Coronary artery (tissue), 2 donors: ENCODE results near the gene SEPTIN3.

Source experiments
- DNase-seq: peaks from one replicate; pipeline ENCODE4 v3.0.0-alpha.2; 2017; ENCODE audit warnings: low spot score
- H3K27ac ChIP-seq, 2 donors: fragments of 200-600 bp; sonication (generic); one replicate each; pipeline ENCODE4 v1.5.1; 2016 to 2019
- H3K4me3 ChIP-seq: fragments of 200-600 bp; sonication (generic); 2 replicates; pipeline ENCODE4 v1.5.1; 2016; ENCODE audit warnings: mild to moderate bottlenecking, moderate library complexity
- TF ChIP-seq, protein P1 (sequence below): fragments of 200-600 bp; sonication (generic); IDR thresholded peaks from one replicate; pipeline ENCODE4 v1.5.1; 2019; ENCODE audit warnings: antibody characterized with exemption

Gene SEPTIN3

DNA sequence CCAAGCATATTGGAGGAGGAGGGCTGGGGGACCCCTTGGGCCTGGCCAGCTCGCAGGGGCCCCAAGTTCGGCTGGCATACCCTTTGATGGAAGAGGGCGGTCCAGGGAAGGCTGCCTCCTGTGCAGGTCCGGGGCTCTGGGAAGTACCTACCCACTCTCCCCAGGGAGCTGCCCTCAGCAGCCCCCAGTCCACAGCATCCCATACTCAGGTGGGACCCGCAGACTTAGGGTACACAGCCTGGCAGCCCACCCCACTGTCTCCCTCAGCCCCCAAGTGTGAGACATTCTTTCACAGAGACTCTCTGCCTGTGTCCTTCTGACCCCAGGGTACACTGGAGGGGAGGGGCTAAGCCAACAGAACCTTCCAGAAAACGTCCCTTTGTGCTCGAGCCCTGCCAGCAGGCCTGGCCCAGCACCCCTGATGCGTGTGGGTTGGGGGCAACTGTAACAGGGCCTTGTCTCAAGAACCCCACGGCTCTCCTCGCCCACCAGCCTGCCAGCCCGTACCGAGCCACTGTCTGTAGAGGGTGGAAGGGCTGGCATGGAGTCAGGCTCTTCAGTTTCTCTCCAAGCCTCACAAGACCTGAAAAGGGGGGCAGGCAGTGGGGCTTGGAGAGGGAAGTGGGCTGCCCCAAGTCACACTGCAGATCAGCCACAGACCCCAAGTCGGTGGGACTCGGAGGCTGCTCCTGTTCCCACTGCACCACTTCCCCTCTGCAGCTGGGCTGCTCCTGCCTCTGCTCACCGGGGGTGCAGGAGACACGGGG, 35.6 kb upstream of the SEPTIN3 start:
- no peak overlapping the region for H3K27ac ChIP-seq
- TF ChIP-seq, protein P1, sequence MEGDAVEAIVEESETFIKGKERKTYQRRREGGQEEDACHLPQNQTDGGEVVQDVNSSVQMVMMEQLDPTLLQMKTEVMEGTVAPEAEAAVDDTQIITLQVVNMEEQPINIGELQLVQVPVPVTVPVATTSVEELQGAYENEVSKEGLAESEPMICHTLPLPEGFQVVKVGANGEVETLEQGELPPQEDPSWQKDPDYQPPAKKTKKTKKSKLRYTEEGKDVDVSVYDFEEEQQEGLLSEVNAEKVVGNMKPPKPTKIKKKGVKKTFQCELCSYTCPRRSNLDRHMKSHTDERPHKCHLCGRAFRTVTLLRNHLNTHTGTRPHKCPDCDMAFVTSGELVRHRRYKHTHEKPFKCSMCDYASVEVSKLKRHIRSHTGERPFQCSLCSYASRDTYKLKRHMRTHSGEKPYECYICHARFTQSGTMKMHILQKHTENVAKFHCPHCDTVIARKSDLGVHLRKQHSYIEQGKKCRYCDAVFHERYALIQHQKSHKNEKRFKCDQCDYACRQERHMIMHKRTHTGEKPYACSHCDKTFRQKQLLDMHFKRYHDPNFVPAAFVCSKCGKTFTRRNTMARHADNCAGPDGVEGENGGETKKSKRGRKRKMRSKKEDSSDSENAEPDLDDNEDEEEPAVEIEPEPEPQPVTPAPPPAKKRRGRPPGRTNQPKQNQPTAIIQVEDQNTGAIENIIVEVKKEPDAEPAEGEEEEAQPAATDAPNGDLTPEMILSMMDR, result no peak
- H3K4me3 ChIP-seq, result no peak overlapping the region
- DNase-seq, result no peak

DNA sequence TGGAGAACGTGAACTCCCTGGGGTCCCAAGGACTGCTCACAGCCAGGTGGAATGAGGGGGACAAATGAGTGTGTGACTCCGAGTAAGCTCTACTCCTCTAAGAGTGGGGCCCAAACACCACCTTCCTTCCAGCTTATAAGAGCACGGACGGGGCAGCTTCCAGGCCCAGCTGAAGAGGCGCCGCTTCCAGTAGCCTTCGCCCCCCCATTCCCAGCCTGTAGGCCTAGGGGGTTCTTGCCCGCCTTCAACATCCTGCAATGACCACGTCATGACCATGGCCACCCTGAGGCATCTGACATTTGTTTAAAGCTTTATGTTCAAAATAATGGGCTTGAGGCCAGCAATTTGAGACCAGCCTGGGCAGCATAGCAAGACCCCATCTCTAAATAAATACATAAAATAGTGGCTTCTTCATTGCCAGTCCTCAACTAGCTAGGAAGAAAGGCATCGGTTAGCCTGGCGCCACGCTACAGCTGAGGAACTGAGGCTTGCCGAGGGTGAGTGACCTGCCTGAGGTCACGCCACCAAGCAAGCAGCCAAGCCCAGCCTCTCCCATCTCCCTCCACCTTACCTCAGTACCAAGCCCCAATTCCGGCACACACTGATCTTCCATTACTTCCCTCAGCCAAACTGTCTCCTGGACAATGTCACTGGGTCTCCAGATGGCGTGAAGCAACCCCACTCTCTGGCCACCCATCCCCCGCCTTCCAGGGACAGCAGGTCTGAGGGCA, 34.8 kb upstream of the SEPTIN3 start:
- DNase-seq, result no peak
- TF ChIP-seq, protein P1, result no peak
- H3K27ac ChIP-seq, result no peak overlapping the region
- H3K4me3 ChIP-seq, result no peak overlapping the region

DNA sequence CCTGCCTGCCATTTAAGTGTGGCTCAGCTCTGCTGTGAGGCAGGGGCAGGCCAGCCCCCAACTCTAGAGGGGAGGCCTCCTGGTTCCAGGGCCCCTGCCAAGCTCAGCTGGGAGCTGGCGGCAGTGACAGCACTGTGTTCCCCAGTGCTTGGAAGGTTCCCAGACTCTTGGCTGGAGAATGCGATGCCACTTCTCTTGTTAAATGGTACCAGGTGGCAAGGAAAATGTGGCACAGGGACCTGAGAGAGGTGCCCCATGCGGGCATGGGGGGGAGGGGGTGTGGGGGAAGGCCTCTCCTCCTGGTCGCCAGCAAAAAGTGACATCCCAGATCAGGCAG, 34.3 kb upstream of the SEPTIN3 start:
- H3K27ac ChIP-seq, result no peak overlapping the region
- no peak for DNase-seq
- TF ChIP-seq, protein P1, result no peak
- H3K4me3 ChIP-seq, result no peak overlapping the region

DNA sequence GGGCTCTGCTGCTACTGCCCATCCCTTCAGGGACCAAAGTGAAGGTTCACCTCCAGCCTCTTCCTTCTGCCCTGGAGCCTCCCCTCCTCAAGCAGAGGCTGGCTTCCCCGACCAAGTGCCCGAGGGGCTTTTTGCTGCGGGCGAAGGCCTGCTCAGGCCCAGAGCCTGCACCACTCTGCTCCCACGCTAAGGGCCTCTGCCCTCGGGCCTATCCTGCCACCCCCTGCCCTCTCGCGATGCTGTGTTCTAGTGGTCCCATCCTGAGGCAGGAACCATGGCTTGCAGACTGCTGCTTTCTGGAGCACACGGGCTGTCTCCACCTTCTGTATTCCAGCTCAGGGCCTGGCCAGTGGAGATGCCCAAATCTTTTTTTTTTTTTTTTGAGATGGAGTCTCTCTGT, 33.7 kb upstream of the SEPTIN3 start:
- TF ChIP-seq, protein P1, result no peak
- Histone ChIP-seq H3K27ac (no peak overlapping the region), H3K4me3 (no peak overlapping the region)
- no peak for DNase-seq

DNA sequence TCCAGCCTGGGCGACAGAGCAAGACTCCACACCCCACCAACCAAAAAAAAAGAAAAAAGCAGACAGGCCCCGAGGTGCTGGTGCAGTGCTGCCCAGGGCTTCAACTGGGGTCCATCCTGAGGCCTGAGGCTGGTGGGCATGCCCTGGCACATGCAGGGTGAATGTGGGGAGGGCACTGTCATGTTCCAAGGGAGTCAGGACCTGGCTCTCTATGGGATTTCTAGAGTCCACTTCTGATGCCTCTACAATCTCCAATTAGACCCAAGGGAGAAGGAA, 32.4 kb upstream of the SEPTIN3 start:
- Histone ChIP-seq H3K4me3 (no peak overlapping the region), H3K27ac (no peak overlapping the region)
- no peak for DNase-seq
- TF ChIP-seq, protein P1, result no peak

DNA sequence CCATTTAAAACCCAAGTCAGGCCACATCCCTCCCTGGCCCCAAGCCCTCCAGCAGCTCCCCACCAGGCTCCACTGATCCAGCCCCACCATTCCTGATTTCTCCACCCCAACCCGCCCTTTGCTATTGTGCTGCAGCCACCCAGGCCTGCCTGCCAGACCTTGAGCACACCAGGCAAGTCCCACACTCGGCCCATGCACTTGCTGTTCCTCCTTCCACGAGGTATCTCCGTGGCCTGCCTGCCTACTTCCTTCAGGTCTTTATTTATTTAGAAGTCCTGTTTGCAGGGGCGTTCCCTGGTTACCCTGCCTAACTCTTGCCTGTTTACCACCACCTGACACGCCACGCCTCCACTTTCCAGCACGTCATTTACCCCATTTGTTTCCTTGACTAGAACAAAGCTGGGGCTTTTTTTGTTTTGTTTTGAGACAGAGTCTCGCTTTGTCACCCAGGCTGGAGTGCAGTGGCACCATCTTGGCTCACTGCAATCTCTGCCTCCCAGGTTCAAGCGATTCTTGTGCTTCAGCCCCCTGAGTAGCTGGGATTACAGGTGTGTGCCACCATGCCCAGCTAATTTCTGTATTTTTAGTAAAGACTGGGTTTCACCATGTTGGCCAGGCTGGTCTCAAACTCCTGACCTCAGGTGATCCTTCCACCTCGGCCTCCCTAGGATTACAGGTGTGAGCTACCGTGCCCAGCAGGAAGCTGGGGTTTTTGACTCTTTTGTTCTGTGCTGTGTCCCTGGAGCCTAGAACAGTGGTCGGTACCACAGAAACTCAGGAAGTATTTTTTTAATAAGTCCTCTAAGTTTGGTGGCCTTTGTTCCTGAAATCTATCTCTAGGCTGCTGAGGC, 29.0 kb upstream of the SEPTIN3 start:
- peak overlapping the region in 1 of 2 donors; percentile 39 for H3K27ac ChIP-seq
- no peak for DNase-seq
- TF ChIP-seq, protein P1, result no peak
- no peak overlapping the region for H3K4me3 ChIP-seq
